ENCODE data around the gene SPSB2.
"Not testable (repeated sequence)": the region's sequence is repeated elsewhere in the genome, so short reads cannot be mapped to it uniquely, and the experiment has no call there.

Gene SPSB2

DNA sequence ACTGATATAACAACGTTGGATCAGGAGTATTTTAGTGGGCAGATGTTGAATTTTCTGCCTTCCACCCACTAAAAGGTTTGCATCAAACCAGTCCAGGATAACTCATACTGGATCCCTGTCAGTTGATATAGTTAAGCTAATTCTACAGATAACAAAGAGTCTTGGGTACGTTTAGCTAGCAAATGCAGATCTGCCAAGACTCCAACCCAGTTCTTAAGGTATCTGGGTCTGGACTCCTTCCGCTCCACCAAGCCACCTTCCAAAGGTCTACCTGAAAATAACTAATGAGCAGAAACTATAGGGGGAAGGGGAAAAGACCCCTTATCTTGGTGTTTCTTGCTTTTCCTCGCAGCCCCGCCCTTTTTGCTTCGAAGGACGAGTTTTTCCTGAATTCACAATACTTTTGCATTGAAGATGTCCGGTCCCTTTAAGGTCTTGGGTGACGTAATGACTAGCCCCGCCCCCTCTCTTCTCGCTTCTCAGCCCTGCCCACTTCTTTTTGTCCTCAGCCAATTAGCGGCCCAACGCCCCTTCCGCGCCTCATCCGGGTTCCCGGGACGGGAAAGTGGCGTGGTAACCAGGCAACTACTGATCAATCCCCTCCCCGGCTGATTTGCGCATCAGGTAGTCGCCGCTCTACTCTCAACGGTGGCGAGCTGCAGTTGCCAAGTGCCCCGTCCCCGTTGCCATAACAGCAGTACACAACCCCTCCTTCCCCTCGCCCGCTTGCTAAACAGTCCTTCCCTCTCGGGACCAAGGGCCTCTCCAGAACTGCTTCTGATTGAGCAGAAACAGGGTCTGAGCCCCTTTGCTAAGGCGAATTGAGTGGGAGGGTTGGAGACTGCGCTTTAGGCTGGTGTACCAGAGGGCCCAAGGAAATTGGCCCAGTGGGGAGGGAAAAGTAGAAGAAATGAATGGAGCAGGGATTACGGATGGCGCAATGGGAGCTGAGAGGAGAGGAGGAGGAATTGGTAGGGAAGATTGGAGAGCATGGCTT is 31.5 kb upstream of the SPSB2 start, which contains the start of gene LRRC23:
TSS of gene LRRC23 (plus strand) at position 543 of the 997 bp plus-strand sequence. CDS start 812 bp downstream, outside the sequence.
- peak within 1 kb of the TSS; percentile 75 for H3K9ac ChIP-seq (ENCODE audit: insufficient read length)
- H3K27ac ChIP-seq: peak within 1 kb of the TSS; percentile 68
- TF ChIP-seq FOXP2 (optimal IDR thresholded peaks at IDR 0.05; ENCODE audit: control extremely low read depth, extremely low read length, insufficient read depth): no peak
- TF ChIP-seq EZH2 (IDR thresholded peaks at IDR 0.05): no peak
- peak; percentile 73; the same call in 1 of the 2 replicates for TF ChIP-seq POLR2AphosphoS5 (IDR thresholded peaks at IDR 0.05; ENCODE audit: borderline replicate concordance, low read depth, low read length)
- peak within 1 kb of the TSS; percentile 80 for H3K4me3 ChIP-seq
- DNase-seq (ENCODE audit: low read depth, low spot score): peak; percentile 88
- no peaks in the 10 kb centered on the region for H3K36me3 ChIP-seq (ENCODE audit: insufficient read depth, low read length)
- H3K9me3 ChIP-seq (ENCODE audit: low read depth, low read length): no peaks in the 10 kb centered on the region

DNA sequence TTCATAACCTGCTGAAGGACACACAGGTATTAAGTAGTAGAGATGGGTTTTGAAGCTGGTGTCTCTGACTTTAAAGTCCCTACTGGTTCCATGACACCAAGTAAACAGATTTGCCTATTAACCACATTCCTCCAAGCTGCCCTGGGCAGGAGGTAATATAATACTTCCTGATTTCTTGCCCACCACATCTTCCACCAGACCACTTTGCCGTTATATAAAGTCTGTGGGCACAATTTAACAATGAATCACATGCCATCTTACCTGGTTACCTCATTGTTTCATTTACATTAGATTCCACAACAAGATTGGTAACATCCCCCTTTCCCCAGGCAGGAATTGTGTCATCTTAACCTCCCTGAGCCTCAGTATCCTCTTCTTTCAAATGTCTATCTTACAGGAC is 30.6 kb upstream of the SPSB2 start:
- H3K9ac ChIP-seq (ENCODE audit: insufficient read length): peak overlapping the region; percentile 68
- DNase-seq (ENCODE audit: low read depth, low spot score): no peak
- H3K36me3 ChIP-seq (ENCODE audit: insufficient read depth, low read length): no peaks in the 10 kb centered on the region
- H3K4me3 ChIP-seq: no peak overlapping the region
- peak overlapping the region; percentile 68 for H3K27ac ChIP-seq
- no peaks in the 10 kb centered on the region for H3K9me3 ChIP-seq (ENCODE audit: low read depth, low read length)
- TF ChIP-seq POLR2AphosphoS5 (IDR thresholded peaks at IDR 0.05; ENCODE audit: borderline replicate concordance, low read depth, low read length) (no peak), EZH2 (IDR thresholded peaks at IDR 0.05) (no peak), FOXP2 (optimal IDR thresholded peaks at IDR 0.05; ENCODE audit: control extremely low read depth, extremely low read length, insufficient read depth) (no peak)

DNA sequence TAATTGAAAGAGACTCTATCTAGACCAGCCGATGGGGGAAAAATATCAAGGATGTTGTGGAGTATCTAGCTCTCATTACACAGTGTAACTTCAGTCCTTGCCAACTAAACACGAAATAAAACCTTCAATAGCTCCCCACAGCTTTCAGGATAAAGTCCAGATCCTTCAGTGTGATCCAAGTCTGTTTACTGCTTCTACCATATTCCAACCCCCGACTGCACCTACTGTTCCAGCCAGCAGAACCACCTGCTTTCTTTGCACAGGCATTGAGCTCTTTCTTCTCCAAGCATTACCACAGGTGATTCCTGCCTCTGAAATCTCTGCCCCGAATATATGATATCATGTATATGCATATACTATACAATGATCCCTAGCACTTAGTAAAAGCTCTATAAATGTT is 29.3 kb upstream of the SPSB2 start:
- H3K36me3 ChIP-seq (ENCODE audit: insufficient read depth, low read length): no peaks in the 10 kb centered on the region
- no peak for DNase-seq (ENCODE audit: low read depth, low spot score)
- no peak overlapping the region for H3K4me3 ChIP-seq
- H3K9ac ChIP-seq (ENCODE audit: insufficient read length): no peak overlapping the region
- TF ChIP-seq EZH2 (IDR thresholded peaks at IDR 0.05) (no peak), POLR2AphosphoS5 (IDR thresholded peaks at IDR 0.05; ENCODE audit: borderline replicate concordance, low read depth, low read length) (no peak), FOXP2 (optimal IDR thresholded peaks at IDR 0.05; ENCODE audit: control extremely low read depth, extremely low read length, insufficient read depth) (no peak)
- H3K9me3 ChIP-seq (ENCODE audit: low read depth, low read length): no peaks in the 10 kb centered on the region
- no peak overlapping the region for H3K27ac ChIP-seq

DNA sequence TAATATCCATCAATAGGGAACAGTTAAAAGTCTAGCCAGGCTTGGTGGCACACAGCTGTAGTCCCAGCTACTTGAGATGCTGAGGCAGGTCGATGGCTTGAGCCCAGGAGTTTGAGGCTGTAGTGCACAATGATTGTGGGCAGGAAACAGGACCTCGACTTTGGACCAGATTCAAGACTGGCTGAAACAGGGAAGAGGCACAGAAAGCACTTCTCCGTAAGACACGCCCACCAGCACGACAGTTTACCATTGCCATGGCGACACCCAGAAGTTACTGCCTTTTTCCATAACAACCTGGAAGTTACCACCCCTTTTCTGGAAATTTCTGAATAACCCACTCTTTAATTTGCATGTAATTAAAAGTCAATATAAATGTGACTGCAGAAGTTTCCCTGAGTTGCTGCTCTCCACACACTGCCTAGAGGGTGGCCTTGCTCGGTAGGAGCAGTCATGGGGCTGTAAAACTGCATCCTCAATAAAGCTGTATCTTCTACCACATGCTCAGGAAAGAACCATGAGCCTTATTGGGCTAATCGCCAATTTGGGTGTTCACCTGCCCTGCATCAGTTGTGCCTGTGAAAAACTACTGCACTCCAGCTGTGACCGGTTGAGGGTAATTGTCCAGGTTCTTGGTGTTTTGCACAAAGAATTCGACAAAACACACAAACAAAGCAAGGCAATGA is 26.9 kb upstream of the SPSB2 start:
- Histone ChIP-seq H3K4me3 (no peak overlapping the region), H3K9ac (ENCODE audit: insufficient read length) (no peak overlapping the region), H3K27ac (no peak overlapping the region), H3K9me3 (ENCODE audit: low read depth, low read length) (no peaks in the 10 kb centered on the region), H3K36me3 (ENCODE audit: insufficient read depth, low read length) (no peaks in the 10 kb centered on the region)
- TF ChIP-seq POLR2AphosphoS5 (IDR thresholded peaks at IDR 0.05; ENCODE audit: borderline replicate concordance, low read depth, low read length) (no peak), FOXP2 (optimal IDR thresholded peaks at IDR 0.05; ENCODE audit: control extremely low read depth, extremely low read length, insufficient read depth) (no peak), EZH2 (IDR thresholded peaks at IDR 0.05) (no peak)
- DNase-seq (ENCODE audit: low read depth, low spot score): no peak

DNA sequence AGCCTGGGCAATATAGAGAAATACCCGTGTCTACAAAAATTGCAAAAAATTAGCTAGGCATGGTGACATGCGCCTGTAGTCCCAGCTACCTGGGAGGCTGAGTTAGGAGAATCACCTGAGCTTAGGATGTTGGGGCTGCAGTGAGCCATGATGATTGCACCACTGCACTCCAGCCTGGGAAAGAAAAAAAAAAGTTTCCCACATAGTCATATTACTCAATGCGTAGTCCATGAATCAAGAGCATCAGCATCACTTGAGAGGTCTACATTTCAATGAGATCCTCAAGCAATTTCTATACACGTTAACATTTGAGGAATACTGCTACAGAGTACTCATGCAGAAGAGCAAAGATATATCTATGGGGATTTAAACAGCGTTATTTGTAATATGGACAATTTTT is 26.3 kb upstream of the SPSB2 start:
- TF ChIP-seq POLR2AphosphoS5 (IDR thresholded peaks at IDR 0.05; ENCODE audit: borderline replicate concordance, low read depth, low read length) (no peak), FOXP2 (optimal IDR thresholded peaks at IDR 0.05; ENCODE audit: control extremely low read depth, extremely low read length, insufficient read depth) (no peak), EZH2 (IDR thresholded peaks at IDR 0.05) (no peak)
- H3K36me3 ChIP-seq (ENCODE audit: insufficient read depth, low read length): no peaks in the 10 kb centered on the region
- H3K27ac ChIP-seq: no peak overlapping the region
- H3K4me3 ChIP-seq: no peak overlapping the region
- no peak for DNase-seq (ENCODE audit: low read depth, low spot score)
- H3K9me3 ChIP-seq (ENCODE audit: low read depth, low read length): no peaks in the 10 kb centered on the region
- no peak overlapping the region for H3K9ac ChIP-seq (ENCODE audit: insufficient read length)

DNA sequence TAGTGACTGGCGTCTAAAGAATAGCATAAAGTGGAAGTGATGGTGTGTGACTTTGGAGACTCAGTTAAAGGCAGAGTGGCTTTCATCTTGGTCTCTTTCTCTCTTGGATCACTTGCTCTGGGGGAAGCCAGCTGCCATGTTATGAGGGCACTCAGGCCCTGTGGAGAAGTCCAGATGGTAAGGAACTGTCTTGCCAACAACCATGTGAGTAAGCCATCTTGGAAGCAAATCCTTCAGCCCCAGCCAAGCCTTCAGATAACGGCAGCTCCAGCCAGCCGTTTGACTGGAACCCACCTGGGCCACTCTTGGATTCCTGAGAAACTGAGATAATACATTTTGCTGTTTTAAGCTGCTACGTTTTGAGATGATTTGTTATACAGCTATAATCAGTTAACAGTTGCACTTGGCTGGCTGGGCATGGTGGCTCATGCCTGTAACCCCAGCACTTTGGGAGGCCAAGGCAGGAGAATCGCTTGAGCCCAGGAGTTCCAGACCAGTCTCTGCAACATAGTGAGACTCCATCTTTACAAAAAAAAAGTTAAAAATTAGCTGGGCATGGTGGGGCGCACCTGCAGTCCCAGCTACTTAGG is 23.8 kb upstream of the SPSB2 start:
- H3K36me3 ChIP-seq (ENCODE audit: insufficient read depth, low read length): no peaks in the 10 kb centered on the region
- H3K27ac ChIP-seq: no peak overlapping the region
- TF ChIP-seq POLR2AphosphoS5 (IDR thresholded peaks at IDR 0.05; ENCODE audit: borderline replicate concordance, low read depth, low read length) (no peak), EZH2 (IDR thresholded peaks at IDR 0.05) (no peak), FOXP2 (optimal IDR thresholded peaks at IDR 0.05; ENCODE audit: control extremely low read depth, extremely low read length, insufficient read depth) (no peak)
- DNase-seq (ENCODE audit: low read depth, low spot score): no peak
- H3K9ac ChIP-seq (ENCODE audit: insufficient read length): no peak overlapping the region
- no peaks in the 10 kb centered on the region for H3K9me3 ChIP-seq (ENCODE audit: low read depth, low read length)
- H3K4me3 ChIP-seq: no peak overlapping the region

DNA sequence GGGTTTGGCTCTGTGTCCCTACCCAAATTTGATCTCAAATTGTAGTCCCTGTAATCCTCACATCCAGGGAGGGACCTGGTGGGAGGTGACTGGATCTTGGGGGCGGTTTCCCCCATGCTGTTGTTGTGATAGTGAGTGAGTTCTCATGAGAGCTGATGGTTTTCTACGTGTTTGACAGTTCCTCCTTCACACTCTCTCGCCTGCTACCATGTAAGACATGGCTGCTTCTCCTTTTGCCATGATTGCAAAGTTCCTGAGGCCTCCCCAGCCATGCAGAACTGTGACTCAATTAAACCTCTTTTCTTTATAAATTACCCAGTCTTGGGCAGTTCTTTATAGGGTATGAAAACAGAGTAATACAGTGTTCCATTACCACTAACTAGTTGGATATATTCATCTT is 21.2 kb upstream of the SPSB2 start:
- Histone ChIP-seq H3K9ac (ENCODE audit: insufficient read length) (no peak overlapping the region), H3K4me3 (no peak overlapping the region), H3K36me3 (ENCODE audit: insufficient read depth, low read length) (no peaks in the 10 kb centered on the region; the same call in 1 of the 2 replicates), H3K9me3 (ENCODE audit: low read depth, low read length) (no peaks in the 10 kb centered on the region), H3K27ac (no peak overlapping the region)
- DNase-seq (ENCODE audit: low read depth, low spot score): no peak
- TF ChIP-seq POLR2AphosphoS5 (IDR thresholded peaks at IDR 0.05; ENCODE audit: borderline replicate concordance, low read depth, low read length) (no peak), EZH2 (IDR thresholded peaks at IDR 0.05) (no peak), FOXP2 (optimal IDR thresholded peaks at IDR 0.05; ENCODE audit: control extremely low read depth, extremely low read length, insufficient read depth) (no peak)

DNA sequence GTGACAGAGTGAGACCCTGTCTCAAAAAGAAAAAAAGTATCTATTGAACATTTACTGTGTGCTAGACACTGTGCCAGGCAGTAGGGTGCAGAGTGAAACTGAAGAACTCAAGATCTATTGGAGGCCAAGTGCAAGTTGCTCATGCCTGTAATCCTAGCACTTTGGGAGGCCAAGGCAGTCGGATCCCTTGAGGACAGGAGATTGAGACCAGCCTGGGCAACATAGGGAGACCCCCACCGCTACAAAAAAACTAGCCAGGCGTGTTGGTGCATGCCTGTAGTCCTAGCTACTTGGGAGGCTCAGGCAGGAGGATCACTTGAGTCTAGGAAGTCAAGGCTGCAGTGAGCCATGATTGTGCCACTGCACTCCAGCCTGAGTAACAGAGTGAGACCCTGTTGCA is 19.6 kb upstream of the SPSB2 start:
- not testable (repeated sequence) for DNase-seq (ENCODE audit: low read depth, low spot score); H3K27ac ChIP-seq; H3K4me3 ChIP-seq; H3K9me3 ChIP-seq (ENCODE audit: low read depth, low read length); H3K36me3 ChIP-seq (ENCODE audit: insufficient read depth, low read length); H3K9ac ChIP-seq (ENCODE audit: insufficient read length)
